Measurements from ENCODE around the gene NCBP2L.

DNA sequence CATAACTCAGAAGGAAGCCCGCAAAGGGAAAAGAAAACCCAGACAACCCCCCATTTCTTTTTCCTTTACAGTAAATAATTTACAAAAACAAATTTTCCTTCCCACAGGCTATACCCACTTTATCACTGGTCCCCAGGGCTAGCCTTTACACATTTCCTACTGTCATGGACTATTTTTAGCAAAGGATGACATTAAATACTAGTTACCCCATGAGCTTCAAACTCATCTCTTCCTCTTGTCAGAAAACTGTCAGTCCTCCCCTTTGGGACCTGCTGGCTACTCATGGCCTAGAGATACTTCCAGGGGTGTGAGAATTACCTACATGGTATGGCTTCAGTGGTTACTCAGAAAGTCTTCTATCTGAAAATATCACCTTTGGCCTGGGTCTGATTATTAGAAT lies 13.9 kb upstream of the NCBP2L start:
- TF ChIP-seq, protein P1, sequence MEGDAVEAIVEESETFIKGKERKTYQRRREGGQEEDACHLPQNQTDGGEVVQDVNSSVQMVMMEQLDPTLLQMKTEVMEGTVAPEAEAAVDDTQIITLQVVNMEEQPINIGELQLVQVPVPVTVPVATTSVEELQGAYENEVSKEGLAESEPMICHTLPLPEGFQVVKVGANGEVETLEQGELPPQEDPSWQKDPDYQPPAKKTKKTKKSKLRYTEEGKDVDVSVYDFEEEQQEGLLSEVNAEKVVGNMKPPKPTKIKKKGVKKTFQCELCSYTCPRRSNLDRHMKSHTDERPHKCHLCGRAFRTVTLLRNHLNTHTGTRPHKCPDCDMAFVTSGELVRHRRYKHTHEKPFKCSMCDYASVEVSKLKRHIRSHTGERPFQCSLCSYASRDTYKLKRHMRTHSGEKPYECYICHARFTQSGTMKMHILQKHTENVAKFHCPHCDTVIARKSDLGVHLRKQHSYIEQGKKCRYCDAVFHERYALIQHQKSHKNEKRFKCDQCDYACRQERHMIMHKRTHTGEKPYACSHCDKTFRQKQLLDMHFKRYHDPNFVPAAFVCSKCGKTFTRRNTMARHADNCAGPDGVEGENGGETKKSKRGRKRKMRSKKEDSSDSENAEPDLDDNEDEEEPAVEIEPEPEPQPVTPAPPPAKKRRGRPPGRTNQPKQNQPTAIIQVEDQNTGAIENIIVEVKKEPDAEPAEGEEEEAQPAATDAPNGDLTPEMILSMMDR (IDR thresholded peaks at IDR 0.05): no peak
- TF ChIP-seq EP300 (IDR thresholded peaks at IDR 0.05) (no peak), POLR2AphosphoS5 (IDR thresholded peaks at IDR 0.05) (no peak), POLR2A (IDR thresholded peaks at IDR 0.05; ENCODE audit: low read depth) (no peak)

Data from esophagus muscularis mucosa (tissue), 4 donors.